GM23338 (cell line): Measurements from ENCODE around the gene OR1J1. TPM values are rescaled to one million over a fixed set of nuclear protein-coding genes. Genes with fewer than 3 reads are reported as not detected.

Experiments
- CREB1 ChIP-seq: fragments of 250-450 bp; sonication (Bioruptor Pico); IDR thresholded peaks from 2 replicates; pipeline ENCODE4 v1.5.0; 2020; ENCODE audit warnings: low read depth, mild to moderate bottlenecking, moderate library complexity
- POLR2AphosphoS5 ChIP-seq: IDR thresholded peaks from 2 replicates; pipeline ENCODE4 v1.6.1; 2016; ENCODE audit warnings: antibody characterized with exemption, low read depth
- STAT1 ChIP-seq: IDR thresholded peaks from one replicate; pipeline ENCODE4 v1.6.1; 2016; ENCODE audit warnings: antibody characterized with exemption; ENCODE audit not compliant: unreplicated experiment
- ZNF114 ChIP-seq: fragments of 250-450 bp; sonication (Bioruptor Pico); IDR thresholded peaks from 2 replicates; pipeline ENCODE4 v1.5.0; 2020; ENCODE audit warnings: mild to moderate bottlenecking, moderate library complexity
- polyA plus RNA-seq: library from polyadenylated mRNA; unstranded; fragments of >200 nt; fragmentation: Nextera tagmentation; extraction: Ambion mirVana; gene quantifications from 2 replicates; pipeline ENCODE4 v1.2.1, GENCODE V29; 2016
- total RNA-seq: library from RNA; depleted of rRNA; stranded (reverse); fragments of >200 nt; shearing (Covaris generic); gene quantifications from 2 replicates; pipeline ENCODE4 v1.2.3, GENCODE V29; 2014; rRNA removed
- TF ChIP-seq, protein P1 (sequence below): fragments of 250-450 bp; sonication (Bioruptor Pico); IDR thresholded peaks from 2 replicates; pipeline ENCODE4 v1.5.0; 2020; ENCODE audit warnings: mild to moderate bottlenecking, moderate library complexity
- TF ChIP-seq, protein P2 (sequence below), 2 experiments: fragments of 200-600 bp in 1 of 2; sonication (generic) in 1 of 2; conservative IDR thresholded peaks; 2 replicates each; pipeline versions ENCODE4 v1.5.1 to v1.6.1; 2016 to 2017; ENCODE audit warnings: antibody characterized with exemption in 2 of 2, low read depth in 2 of 2, mild to moderate bottlenecking in 2 of 2, moderate library complexity in 1 of 2

The OR1J1 gene
- total and polyA plus RNA-seq, 2 experiments from 2014 or later = not detected

DNA sequence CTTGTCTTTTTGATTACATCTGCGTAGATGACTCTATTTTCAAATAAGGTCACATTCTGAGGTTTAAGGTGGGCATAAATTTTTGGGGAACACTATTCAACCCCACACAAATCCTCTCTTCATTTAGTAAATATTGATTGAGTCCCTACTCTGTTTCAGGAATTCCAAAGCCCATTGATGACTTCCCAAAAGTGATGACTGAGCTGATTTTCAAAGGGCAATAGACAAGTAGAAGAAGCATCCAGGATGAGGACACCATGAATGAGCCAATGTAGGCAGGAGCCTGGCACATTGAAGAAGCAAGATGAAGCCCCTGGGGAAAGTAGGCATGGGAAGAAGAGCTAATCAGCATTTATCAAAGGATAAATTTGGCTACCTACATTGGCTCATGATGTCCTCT lies 35.2 kb downstream of the OR1J1 start (continued):
- TF ChIP-seq, protein P1, sequence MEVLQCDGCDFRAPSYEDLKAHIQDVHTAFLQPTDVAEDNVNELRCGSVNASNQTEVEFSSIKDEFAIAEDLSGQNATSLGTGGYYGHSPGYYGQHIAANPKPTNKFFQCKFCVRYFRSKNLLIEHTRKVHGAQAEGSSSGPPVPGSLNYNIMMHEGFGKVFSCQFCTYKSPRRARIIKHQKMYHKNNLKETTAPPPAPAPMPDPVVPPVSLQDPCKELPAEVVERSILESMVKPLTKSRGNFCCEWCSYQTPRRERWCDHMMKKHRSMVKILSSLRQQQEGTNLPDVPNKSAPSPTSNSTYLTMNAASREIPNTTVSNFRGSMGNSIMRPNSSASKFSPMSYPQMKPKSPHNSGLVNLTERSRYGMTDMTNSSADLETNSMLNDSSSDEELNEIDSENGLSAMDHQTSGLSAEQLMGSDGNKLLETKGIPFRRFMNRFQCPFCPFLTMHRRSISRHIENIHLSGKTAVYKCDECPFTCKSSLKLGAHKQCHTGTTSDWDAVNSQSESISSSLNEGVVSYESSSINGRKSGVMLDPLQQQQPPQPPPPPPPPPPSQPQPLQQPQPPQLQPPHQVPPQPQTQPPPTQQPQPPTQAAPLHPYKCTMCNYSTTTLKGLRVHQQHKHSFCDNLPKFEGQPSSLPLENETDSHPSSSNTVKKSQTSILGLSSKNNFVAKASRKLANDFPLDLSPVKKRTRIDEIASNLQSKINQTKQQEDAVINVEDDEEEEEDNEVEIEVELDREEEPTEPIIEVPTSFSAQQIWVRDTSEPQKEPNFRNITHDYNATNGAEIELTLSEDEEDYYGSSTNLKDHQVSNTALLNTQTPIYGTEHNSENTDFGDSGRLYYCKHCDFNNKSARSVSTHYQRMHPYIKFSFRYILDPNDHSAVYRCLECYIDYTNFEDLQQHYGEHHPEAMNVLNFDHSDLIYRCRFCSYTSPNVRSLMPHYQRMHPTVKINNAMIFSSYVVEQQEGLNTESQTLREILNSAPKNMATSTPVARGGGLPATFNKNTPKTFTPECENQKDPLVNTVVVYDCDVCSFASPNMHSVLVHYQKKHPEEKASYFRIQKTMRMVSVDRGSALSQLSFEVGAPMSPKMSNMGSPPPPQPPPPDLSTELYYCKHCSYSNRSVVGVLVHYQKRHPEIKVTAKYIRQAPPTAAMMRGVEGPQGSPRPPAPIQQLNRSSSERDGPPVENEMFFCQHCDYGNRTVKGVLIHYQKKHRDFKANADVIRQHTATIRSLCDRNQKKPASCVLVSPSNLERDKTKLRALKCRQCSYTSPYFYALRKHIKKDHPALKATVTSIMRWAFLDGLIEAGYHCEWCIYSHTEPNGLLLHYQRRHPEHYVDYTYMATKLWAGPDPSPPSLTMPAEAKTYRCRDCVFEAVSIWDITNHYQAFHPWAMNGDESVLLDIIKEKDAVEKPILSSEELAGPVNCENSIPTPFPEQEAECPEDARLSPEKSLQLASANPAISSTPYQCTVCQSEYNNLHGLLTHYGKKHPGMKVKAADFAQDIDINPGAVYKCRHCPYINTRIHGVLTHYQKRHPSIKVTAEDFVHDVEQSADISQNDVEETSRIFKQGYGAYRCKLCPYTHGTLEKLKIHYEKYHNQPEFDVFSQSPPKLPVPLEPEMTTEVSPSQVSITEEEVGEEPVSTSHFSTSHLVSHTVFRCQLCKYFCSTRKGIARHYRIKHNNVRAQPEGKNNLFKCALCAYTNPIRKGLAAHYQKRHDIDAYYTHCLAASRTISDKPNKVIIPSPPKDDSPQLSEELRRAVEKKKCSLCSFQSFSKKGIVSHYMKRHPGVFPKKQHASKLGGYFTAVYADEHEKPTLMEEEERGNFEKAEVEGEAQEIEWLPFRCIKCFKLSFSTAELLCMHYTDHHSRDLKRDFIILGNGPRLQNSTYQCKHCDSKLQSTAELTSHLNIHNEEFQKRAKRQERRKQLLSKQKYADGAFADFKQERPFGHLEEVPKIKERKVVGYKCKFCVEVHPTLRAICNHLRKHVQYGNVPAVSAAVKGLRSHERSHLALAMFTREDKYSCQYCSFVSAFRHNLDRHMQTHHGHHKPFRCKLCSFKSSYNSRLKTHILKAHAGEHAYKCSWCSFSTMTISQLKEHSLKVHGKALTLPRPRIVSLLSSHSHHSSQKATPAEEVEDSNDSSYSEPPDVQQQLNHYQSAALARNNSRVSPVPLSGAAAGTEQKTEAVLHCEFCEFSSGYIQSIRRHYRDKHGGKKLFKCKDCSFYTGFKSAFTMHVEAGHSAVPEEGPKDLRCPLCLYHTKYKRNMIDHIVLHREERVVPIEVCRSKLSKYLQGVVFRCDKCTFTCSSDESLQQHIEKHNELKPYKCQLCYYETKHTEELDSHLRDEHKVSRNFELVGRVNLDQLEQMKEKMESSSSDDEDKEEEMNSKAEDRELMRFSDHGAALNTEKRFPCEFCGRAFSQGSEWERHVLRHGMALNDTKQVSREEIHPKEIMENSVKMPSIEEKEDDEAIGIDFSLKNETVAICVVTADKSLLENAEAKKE = no peak
- no peak for TF ChIP-seq STAT1
- TF ChIP-seq POLR2AphosphoS5 = no peak
- no peak for TF ChIP-seq CREB1
- TF ChIP-seq ZNF114 (CRISPR knock-in tag) = no peak
- TF ChIP-seq, protein P2, sequence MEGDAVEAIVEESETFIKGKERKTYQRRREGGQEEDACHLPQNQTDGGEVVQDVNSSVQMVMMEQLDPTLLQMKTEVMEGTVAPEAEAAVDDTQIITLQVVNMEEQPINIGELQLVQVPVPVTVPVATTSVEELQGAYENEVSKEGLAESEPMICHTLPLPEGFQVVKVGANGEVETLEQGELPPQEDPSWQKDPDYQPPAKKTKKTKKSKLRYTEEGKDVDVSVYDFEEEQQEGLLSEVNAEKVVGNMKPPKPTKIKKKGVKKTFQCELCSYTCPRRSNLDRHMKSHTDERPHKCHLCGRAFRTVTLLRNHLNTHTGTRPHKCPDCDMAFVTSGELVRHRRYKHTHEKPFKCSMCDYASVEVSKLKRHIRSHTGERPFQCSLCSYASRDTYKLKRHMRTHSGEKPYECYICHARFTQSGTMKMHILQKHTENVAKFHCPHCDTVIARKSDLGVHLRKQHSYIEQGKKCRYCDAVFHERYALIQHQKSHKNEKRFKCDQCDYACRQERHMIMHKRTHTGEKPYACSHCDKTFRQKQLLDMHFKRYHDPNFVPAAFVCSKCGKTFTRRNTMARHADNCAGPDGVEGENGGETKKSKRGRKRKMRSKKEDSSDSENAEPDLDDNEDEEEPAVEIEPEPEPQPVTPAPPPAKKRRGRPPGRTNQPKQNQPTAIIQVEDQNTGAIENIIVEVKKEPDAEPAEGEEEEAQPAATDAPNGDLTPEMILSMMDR (conservative IDR thresholded peaks at IDR 0.05; ENCODE audit: low read depth in 2 of 2) = no peak

Other genes with a start within 250 kb of the OR1J1 start
- 1.0 and 1.3 TPM in 2 replicates for gene LHX6, start 249.0 kb downstream of the OR1J1 start, total RNA-seq
- gene LHX6, start 249.0 kb downstream of the OR1J1 start, polyA plus RNA-seq = 1.2 and 1.3 TPM in 2 replicates
- gene RBM18, start 213.1 kb downstream of the OR1J1 start, total RNA-seq = 9.3 and 9.9 TPM in 2 replicates
- 23.2 and 25.5 TPM in 2 replicates for gene RBM18, start 213.1 kb downstream of the OR1J1 start, polyA plus RNA-seq
- gene MRRF, start 213.0 kb downstream of the OR1J1 start, total RNA-seq = 31.5 and 32.7 TPM in 2 replicates
- gene MRRF, start 213.0 kb downstream of the OR1J1 start, polyA plus RNA-seq = 25.1 and 27.8 TPM in 2 replicates
- 1.0 and 1.3 TPM in 2 replicates for gene PTGS1, start 106.9 kb downstream of the OR1J1 start, total RNA-seq
- gene PTGS1, start 106.9 kb downstream of the OR1J1 start, polyA plus RNA-seq = 0.10 and 0.48 TPM in 2 replicates
- gene OR1J2, start 32.9 kb upstream of the OR1J1 start, total RNA-seq = not detected in 2 replicates
- gene OR1J2, start 32.9 kb upstream of the OR1J1 start, polyA plus RNA-seq = not detected in 2 replicates
- gene OR1J4, start 41.2 kb upstream of the OR1J1 start, total RNA-seq = not detected in 2 replicates
- not detected in 2 replicates for gene OR1J4, start 41.2 kb upstream of the OR1J1 start, polyA plus RNA-seq
- gene OR1N1, start 49.4 kb upstream of the OR1J1 start, total RNA-seq = not detected in 2 replicates
- not detected in 2 replicates for gene OR1N1, start 49.4 kb upstream of the OR1J1 start, polyA plus RNA-seq
- not detected in 2 replicates for gene OR1N2, start 75.2 kb upstream of the OR1J1 start, total RNA-seq
- gene OR1N2, start 75.2 kb upstream of the OR1J1 start, polyA plus RNA-seq = not detected in 2 replicates
- gene OR1L8, start 105.5 kb upstream of the OR1J1 start, total RNA-seq = not detected in 2 replicates
- not detected in 2 replicates for gene OR1L8, start 105.5 kb upstream of the OR1J1 start, polyA plus RNA-seq
- gene OR1Q1, start 136.8 kb upstream of the OR1J1 start, total RNA-seq = not detected in 2 replicates
- not detected in 2 replicates for gene OR1Q1, start 136.8 kb upstream of the OR1J1 start, polyA plus RNA-seq
- gene OR1B1, start 179.7 kb upstream of the OR1J1 start, total RNA-seq = not detected in 2 replicates
- not detected in 2 replicates for gene OR1B1, start 179.7 kb upstream of the OR1J1 start, polyA plus RNA-seq
- not detected in 2 replicates for gene OR1L1, start 183.8 kb upstream of the OR1J1 start, total RNA-seq
- gene OR1L1, start 183.8 kb upstream of the OR1J1 start, polyA plus RNA-seq = not detected in 2 replicates
- gene OR1L3, start 197.2 kb upstream of the OR1J1 start, total RNA-seq = not detected in 2 replicates
- gene OR1L3, start 197.2 kb upstream of the OR1J1 start, polyA plus RNA-seq = not detected in 2 replicates
- gene OR1L4, start 246.1 kb upstream of the OR1J1 start, total RNA-seq = not detected in 2 replicates
- gene OR1L4, start 246.1 kb upstream of the OR1J1 start, polyA plus RNA-seq = not detected in 2 replicates